OCI-M2 (cell line): Measurements from ENCODE around the gene MMP21.

Experiments
- DNase-seq: peaks from one replicate; lab custom pipeline; 2025; ENCODE audit not compliant: unreplicated experiment; lab: John Stamatoyannopoulos, UW

The MMP21 gene

GRCh38 chr10:125765835-125766234, 9.8 kb downstream of the MMP21 start:
- DNase-seq = no peak

GRCh38 chr10:125762692-125763648, 12.7 kb downstream of the MMP21 start:
- DNase-seq = no peak

- no peak for DNase-seq
These were observed 13.7 kb downstream of the MMP21 start for GRCh38 chr10:125761961-125762360.

GRCh38 chr10:125757742-125758141, 17.9 kb downstream of the MMP21 start:
- no peak for DNase-seq

GRCh38 chr10:125756853-125757487, 18.7 kb downstream of the MMP21 start:
- no peak for DNase-seq

- no peak for DNase-seq
These were observed 19.4 kb downstream of the MMP21 start for GRCh38 chr10:125756196-125756595.

- DNase-seq = no peak
These were observed 28.2 kb downstream of the MMP21 start for GRCh38 chr10:125747417-125747816.

- DNase-seq = no peak
These were observed 30.7 kb downstream of the MMP21 start for GRCh38 chr10:125744909-125745308.

GRCh38 chr10:125742465-125742864, 33.2 kb downstream of the MMP21 start:
- no peak for DNase-seq

- no peak for DNase-seq
These were observed 35.5 kb downstream of the MMP21 start for GRCh38 chr10:125739994-125740679.

GRCh38 chr10:125738206-125738605, 37.4 kb downstream of the MMP21 start:
- DNase-seq = no peak

GRCh38 chr10:125734823-125735222, 40.8 kb downstream of the MMP21 start:
- DNase-seq = no peak

GRCh38 chr10:125734148-125734547, 41.5 kb downstream of the MMP21 start:
- DNase-seq = no peak

GRCh38 chr10:125727436-125727835, 48.2 kb downstream of the MMP21 start:
- DNase-seq = no peak

- DNase-seq = no peak
These were observed 48.7 kb downstream of the MMP21 start for GRCh38 chr10:125726914-125727313.

- DNase-seq = no peak
These were observed 52.8 kb downstream of the MMP21 start for GRCh38 chr10:125722811-125723210.

GRCh38 chr10:125721035-125721434, 54.6 kb downstream of the MMP21 start:
- DNase-seq = no peak

- DNase-seq = no peak
These were observed 55.6 kb downstream of the MMP21 start for GRCh38 chr10:125720002-125720382.

GRCh38 chr10:125719173-125720001, 56.2 kb downstream of the MMP21 start, which contains the start of gene EDRF1:
EDRF1 (plus strand) TSS chr10:125719709; CDS start chr10:125719808, 99 bp downstream.
- DNase-seq = peak; percentile 77
